ENCODE results near the gene HOPX. TPM values are rescaled to one million over a fixed set of nuclear protein-coding genes. Genes with fewer than 3 reads are reported as not detected.
"Not testable (repeated sequence)": the region's sequence is repeated elsewhere in the genome, so short reads cannot be mapped to it uniquely, and the experiment has no call there.

The HOPX gene
- total RNA-seq, 3 donors from 2014 or later, result 27.3 to 121 (median 95.5) TPM

- no peaks in the 10 kb centered on the region for H3K27me3 Mint-ChIP-seq (ENCODE audit: low read depth)
- peaks cover 9% of the 10 kb centered on the region for H3K4me1 Mint-ChIP-seq (ENCODE audit: low read depth)
- ATAC-seq, result no peak
- DNase-seq, result no peak
- H3K9me3 Mint-ChIP-seq, result no peaks in the 10 kb centered on the region
- H3K4me3 Mint-ChIP-seq, result no peak overlapping the region
- no peaks in the 10 kb centered on the region for H3K36me3 Mint-ChIP-seq (ENCODE audit: insufficient read depth)
Measured at GRCh38 chr4:56699537-56700105, 18.5 kb upstream of the HOPX start.

GRCh38 chr4:56698329-56698728 is 17.2 kb upstream of the HOPX start:
- ATAC-seq (no peak), DNase-seq (no peak)
- no peak overlapping the region for H3K4me3 Mint-ChIP-seq
- H3K36me3 Mint-ChIP-seq (ENCODE audit: insufficient read depth), result no peaks in the 10 kb centered on the region
- no peaks in the 10 kb centered on the region for H3K27me3 Mint-ChIP-seq (ENCODE audit: low read depth)
- peaks cover 9% of the 10 kb centered on the region for H3K4me1 Mint-ChIP-seq (ENCODE audit: low read depth)
- no peaks in the 10 kb centered on the region for H3K9me3 Mint-ChIP-seq

GRCh38 chr4:56696056-56696455 is 15.0 kb upstream of the HOPX start:
- H3K4me1 Mint-ChIP-seq (ENCODE audit: low read depth), result peaks cover 9% of the 10 kb centered on the region
- no peaks in the 10 kb centered on the region for H3K9me3 Mint-ChIP-seq
- DNase-seq (no peak), ATAC-seq (no peak)
- no peaks in the 10 kb centered on the region for H3K27me3 Mint-ChIP-seq (ENCODE audit: low read depth)
- no peaks in the 10 kb centered on the region for H3K36me3 Mint-ChIP-seq (ENCODE audit: insufficient read depth)
- no peak overlapping the region for H3K4me3 Mint-ChIP-seq

GRCh38 chr4:56693476-56693875 is 12.4 kb upstream of the HOPX start:
- H3K4me3 Mint-ChIP-seq; H3K9me3 Mint-ChIP-seq; H3K36me3 Mint-ChIP-seq (ENCODE audit: insufficient read depth); H3K27me3 Mint-ChIP-seq (ENCODE audit: low read depth); H3K4me1 Mint-ChIP-seq (ENCODE audit: low read depth); DNase-seq; ATAC-seq: not testable (repeated sequence)

GRCh38 chr4:56692576-56692975 is 11.5 kb upstream of the HOPX start:
- no peak for ATAC-seq
- no peak overlapping the region for H3K4me3 Mint-ChIP-seq
- H3K4me1 Mint-ChIP-seq (ENCODE audit: low read depth), result peaks cover 8% of the 10 kb centered on the region
- no peaks in the 10 kb centered on the region for H3K9me3 Mint-ChIP-seq
- H3K36me3 Mint-ChIP-seq (ENCODE audit: insufficient read depth), result no peaks in the 10 kb centered on the region
- no peaks in the 10 kb centered on the region for H3K27me3 Mint-ChIP-seq (ENCODE audit: low read depth)
- no peak for DNase-seq

GRCh38 chr4:56691425-56691824 is 10.3 kb upstream of the HOPX start:
- Mint-ChIP-seq H3K4me1 (ENCODE audit: low read depth) (peaks cover 2% of the 10 kb centered on the region), H3K9me3 (no peaks in the 10 kb centered on the region), H3K36me3 (ENCODE audit: insufficient read depth) (no peaks in the 10 kb centered on the region), H3K27me3 (ENCODE audit: low read depth) (no peaks in the 10 kb centered on the region), H3K4me3 (no peak overlapping the region)
- DNase-seq (no peak), ATAC-seq (no peak)

- H3K4me1 Mint-ChIP-seq (ENCODE audit: low read depth), result peaks cover under 1% of the 10 kb centered on the region
- DNase-seq, result no peak
- H3K27me3 Mint-ChIP-seq (ENCODE audit: low read depth), result peaks cover 2% of the 10 kb centered on the region
- H3K9me3 Mint-ChIP-seq, result no peaks in the 10 kb centered on the region
- H3K36me3 Mint-ChIP-seq (ENCODE audit: insufficient read depth), result no peaks in the 10 kb centered on the region
- ATAC-seq, result no peak
- no peak overlapping the region for H3K4me3 Mint-ChIP-seq
Measured at GRCh38 chr4:56690393-56690792, 9.3 kb upstream of the HOPX start.

GRCh38 chr4:56689201-56689969 is 8.3 kb upstream of the HOPX start:
- H3K9me3 Mint-ChIP-seq, result no peaks in the 10 kb centered on the region
- H3K27me3 Mint-ChIP-seq (ENCODE audit: low read depth), result peaks cover 2% of the 10 kb centered on the region
- no peaks in the 10 kb centered on the region for H3K4me1 Mint-ChIP-seq (ENCODE audit: low read depth)
- H3K36me3 Mint-ChIP-seq (ENCODE audit: insufficient read depth), result no peaks in the 10 kb centered on the region
- ATAC-seq (no peak), DNase-seq (no peak)
- H3K4me3 Mint-ChIP-seq, result no peak overlapping the region

GRCh38 chr4:56688094-56688647 is 7.1 kb upstream of the HOPX start:
- Mint-ChIP-seq H3K27me3 (ENCODE audit: low read depth) (peaks cover 10% of the 10 kb centered on the region), H3K4me3 (no peak overlapping the region), H3K9me3 (no peaks in the 10 kb centered on the region), H3K36me3 (ENCODE audit: insufficient read depth) (no peaks in the 10 kb centered on the region), H3K4me1 (ENCODE audit: low read depth) (peaks cover 5% of the 10 kb centered on the region)
- ATAC-seq (no peak), DNase-seq (no peak)

GRCh38 chr4:56686537-56687231 is 5.6 kb upstream of the HOPX start:
- DNase-seq, result no peak
- no peaks in the 10 kb centered on the region for H3K9me3 Mint-ChIP-seq
- no peaks in the 10 kb centered on the region for H3K36me3 Mint-ChIP-seq (ENCODE audit: insufficient read depth)
- no peak for ATAC-seq
- H3K4me1 Mint-ChIP-seq (ENCODE audit: low read depth), result peaks cover 11% of the 10 kb centered on the region
- H3K27me3 Mint-ChIP-seq (ENCODE audit: low read depth), result peaks cover 14% of the 10 kb centered on the region
- no peak overlapping the region for H3K4me3 Mint-ChIP-seq

GRCh38 chr4:56684320-56685050 is 3.4 kb upstream of the HOPX start:
- no peak for ATAC-seq
- Mint-ChIP-seq H3K9me3 (no peaks in the 10 kb centered on the region), H3K36me3 (ENCODE audit: insufficient read depth) (no peaks in the 10 kb centered on the region), H3K27me3 (ENCODE audit: low read depth) (peaks cover 17% of the 10 kb centered on the region), H3K4me1 (ENCODE audit: low read depth) (peaks cover 24% of the 10 kb centered on the region), H3K4me3 (no peak overlapping the region)
- no peak for DNase-seq

- Mint-ChIP-seq H3K9me3 (no peaks in the 10 kb centered on the region), H3K4me3 (no peak overlapping the region), H3K27me3 (ENCODE audit: low read depth) (peaks cover 17% of the 10 kb centered on the region), H3K36me3 (ENCODE audit: insufficient read depth) (no peaks in the 10 kb centered on the region), H3K4me1 (ENCODE audit: low read depth) (peaks cover 24% of the 10 kb centered on the region)
- ATAC-seq (no peak), DNase-seq (no peak)
Measured at GRCh38 chr4:56683455-56683854, 2.4 kb upstream of the HOPX start.

GRCh38 chr4:56681853-56682525 is 893 bp upstream of the HOPX start:
- Mint-ChIP-seq H3K4me3 (peak overlapping the region; percentile 29), H3K27me3 (ENCODE audit: low read depth) (peaks cover 17% of the 10 kb centered on the region)

GRCh38 chr4:56680266-56680665 is 830 bp downstream of the HOPX start:
- H3K27me3 Mint-ChIP-seq (ENCODE audit: low read depth), result peaks cover 15% of the 10 kb centered on the region
- peaks cover 24% of the 10 kb centered on the region for H3K4me1 Mint-ChIP-seq (ENCODE audit: low read depth)
- ATAC-seq (no peak), DNase-seq (no peak)
- H3K9me3 Mint-ChIP-seq, result no peaks in the 10 kb centered on the region
- H3K36me3 Mint-ChIP-seq (ENCODE audit: insufficient read depth), result no peaks in the 10 kb centered on the region
- H3K4me3 Mint-ChIP-seq, result no peak overlapping the region

More at GRCh38 chr4:56681853-56682525, 893 bp upstream of the HOPX start:
- peaks cover 24% of the 10 kb centered on the region for H3K4me1 Mint-ChIP-seq (ENCODE audit: low read depth)
- ATAC-seq (no peak), DNase-seq (no peak)
- no peaks in the 10 kb centered on the region for H3K36me3 Mint-ChIP-seq (ENCODE audit: insufficient read depth)
- no peaks in the 10 kb centered on the region for H3K9me3 Mint-ChIP-seq

Data from activated T-cell treated with anti-CD3 and anti-CD28 coated beads, Interleukin-2, amount 50 U/mL, for 4 hours (primary cell).